ENCODE results near the gene TDP1.

Gene TDP1

GRCh38 chr14:89955745-89956660 is at the start of gene TDP1:
TDP1 (plus strand) TSS chr14:89955927; CDS start chr14:89963115, 7,188 bp downstream.
- Histone ChIP-seq H3K27me3 (ENCODE audit: control insufficient read depth, insufficient read depth, low read length) (no peaks in the 10 kb centered on the region), H3K9me3 (ENCODE audit: control insufficient read depth, insufficient read depth, low read length) (no peaks in the 10 kb centered on the region), H3K36me3 (ENCODE audit: control insufficient read depth, insufficient read depth, low read length) (no peaks in the 10 kb centered on the region; the same call in 1 of the 2 replicates), H3K4me3 (ENCODE audit: low read length) (peak within 1 kb of the TSS; percentile 87), H3K27ac (ENCODE audit: low read length) (no peak within 1 kb of the TSS), H3K4me1 (ENCODE audit: control insufficient read depth, insufficient read depth, low read length) (no peaks in the 10 kb centered on the region)
- WGBS (ENCODE audit: insufficient coverage, insufficient read length), result no CpG with 5 or more reads among the region's 84 CpGs
- DNase-seq (ENCODE audit: low read depth, low spot score), result peak; percentile 87

GRCh38 chr14:89906000-89906399 is 49.7 kb upstream of the TDP1 start:
- H3K4me1 ChIP-seq (ENCODE audit: control insufficient read depth, insufficient read depth, low read length), result peaks cover 3% of the 10 kb centered on the region
- DNase-seq (ENCODE audit: low read depth, low spot score), result no peak
- no peaks in the 10 kb centered on the region for H3K36me3 ChIP-seq (ENCODE audit: control insufficient read depth, insufficient read depth, low read length)
- no peak overlapping the region for H3K4me3 ChIP-seq (ENCODE audit: low read length)
- no peak overlapping the region for H3K27ac ChIP-seq (ENCODE audit: low read length)
- no peaks in the 10 kb centered on the region for H3K9me3 ChIP-seq (ENCODE audit: control insufficient read depth, insufficient read depth, low read length)
- no peaks in the 10 kb centered on the region for H3K27me3 ChIP-seq (ENCODE audit: control insufficient read depth, insufficient read depth, low read length)

DNA sequence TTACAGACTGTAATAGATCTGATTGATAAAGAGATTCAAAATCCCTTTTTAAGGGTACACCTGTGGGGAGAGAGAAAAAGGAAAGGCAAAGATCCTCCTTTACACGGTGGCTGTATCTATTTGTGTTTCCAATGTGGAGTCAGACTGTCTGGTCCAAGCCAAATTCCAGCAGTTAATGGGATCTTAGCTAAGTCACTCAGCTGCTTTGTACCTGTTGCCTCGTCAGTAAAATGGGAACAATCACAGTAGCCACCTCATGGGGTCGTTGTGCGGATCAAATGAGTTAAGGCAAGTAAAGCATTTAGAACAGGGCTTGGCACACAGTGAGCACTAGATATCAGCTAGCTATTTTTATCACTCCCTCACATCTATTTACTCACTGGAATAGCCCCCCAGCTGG is 48.1 kb upstream of the TDP1 start:
- Histone ChIP-seq H3K27me3 (ENCODE audit: control insufficient read depth, insufficient read depth, low read length) (no peaks in the 10 kb centered on the region), H3K4me3 (ENCODE audit: low read length) (no peak overlapping the region), H3K9me3 (ENCODE audit: control insufficient read depth, insufficient read depth, low read length) (no peaks in the 10 kb centered on the region), H3K36me3 (ENCODE audit: control insufficient read depth, insufficient read depth, low read length) (no peaks in the 10 kb centered on the region), H3K4me1 (ENCODE audit: control insufficient read depth, insufficient read depth, low read length) (peaks cover 5% of the 10 kb centered on the region), H3K27ac (ENCODE audit: low read length) (no peak overlapping the region)
- DNase-seq (ENCODE audit: low read depth, low spot score), result no peak
- whole genome bisulfite sequencing (ENCODE audit: insufficient coverage, insufficient read length), result no CpG with 5 or more reads among the region's 4 CpGs

GRCh38 chr14:89908712-89909450 is 46.8 kb upstream of the TDP1 start:
- no CpG with 5 or more reads among the region's 9 CpGs for WGBS (ENCODE audit: insufficient coverage, insufficient read length)
- no peak overlapping the region for H3K27ac ChIP-seq (ENCODE audit: low read length)

GRCh38 chr14:89909586-89909985 is 46.1 kb upstream of the TDP1 start:
- no peaks in the 10 kb centered on the region for H3K9me3 ChIP-seq (ENCODE audit: control insufficient read depth, insufficient read depth, low read length)
- no peak for DNase-seq (ENCODE audit: low read depth, low spot score)
- peaks cover 5% of the 10 kb centered on the region for H3K4me1 ChIP-seq (ENCODE audit: control insufficient read depth, insufficient read depth, low read length)
- WGBS (ENCODE audit: insufficient coverage, insufficient read length), result no CpG with 5 or more reads among the region's 9 CpGs
- H3K4me3 ChIP-seq (ENCODE audit: low read length), result no peak overlapping the region
- H3K27me3 ChIP-seq (ENCODE audit: control insufficient read depth, insufficient read depth, low read length), result no peaks in the 10 kb centered on the region
- H3K27ac ChIP-seq (ENCODE audit: low read length), result no peak overlapping the region
- no peaks in the 10 kb centered on the region for H3K36me3 ChIP-seq (ENCODE audit: control insufficient read depth, insufficient read depth, low read length)

More at GRCh38 chr14:89908712-89909450, 46.8 kb upstream of the TDP1 start:
- Histone ChIP-seq H3K4me3 (ENCODE audit: low read length) (no peak overlapping the region), H3K9me3 (ENCODE audit: control insufficient read depth, insufficient read depth, low read length) (no peaks in the 10 kb centered on the region), H3K27me3 (ENCODE audit: control insufficient read depth, insufficient read depth, low read length) (no peaks in the 10 kb centered on the region), H3K4me1 (ENCODE audit: control insufficient read depth, insufficient read depth, low read length) (peaks cover 5% of the 10 kb centered on the region), H3K36me3 (ENCODE audit: control insufficient read depth, insufficient read depth, low read length) (no peaks in the 10 kb centered on the region)
- no peak for DNase-seq (ENCODE audit: low read depth, low spot score)

- peaks cover 5% of the 10 kb centered on the region for H3K4me1 ChIP-seq (ENCODE audit: control insufficient read depth, insufficient read depth, low read length)
- no peaks in the 10 kb centered on the region for H3K27me3 ChIP-seq (ENCODE audit: control insufficient read depth, insufficient read depth, low read length)
- no peak for DNase-seq (ENCODE audit: low read depth, low spot score)
- H3K27ac ChIP-seq (ENCODE audit: low read length), result no peak overlapping the region
- H3K36me3 ChIP-seq (ENCODE audit: control insufficient read depth, insufficient read depth, low read length), result no peaks in the 10 kb centered on the region
- no peaks in the 10 kb centered on the region for H3K9me3 ChIP-seq (ENCODE audit: control insufficient read depth, insufficient read depth, low read length)
- H3K4me3 ChIP-seq (ENCODE audit: low read length), result no peak overlapping the region
- 100% methylated on average over 2 of the region's 5 CpGs for WGBS (ENCODE audit: insufficient coverage, insufficient read length)
These were observed 45.1 kb upstream of the TDP1 start for GRCh38 chr14:89910691-89911009.

- no peak overlapping the region for H3K4me3 ChIP-seq (ENCODE audit: low read length)
- H3K27me3 ChIP-seq (ENCODE audit: control insufficient read depth, insufficient read depth, low read length), result no peaks in the 10 kb centered on the region
- WGBS (ENCODE audit: insufficient coverage, insufficient read length), result no CpG with 5 or more reads among the region's 11 CpGs
- peaks cover 5% of the 10 kb centered on the region for H3K4me1 ChIP-seq (ENCODE audit: control insufficient read depth, insufficient read depth, low read length)
- no peaks in the 10 kb centered on the region for H3K9me3 ChIP-seq (ENCODE audit: control insufficient read depth, insufficient read depth, low read length)
- no peaks in the 10 kb centered on the region for H3K36me3 ChIP-seq (ENCODE audit: control insufficient read depth, insufficient read depth, low read length)
- DNase-seq (ENCODE audit: low read depth, low spot score), result no peak
- H3K27ac ChIP-seq (ENCODE audit: low read length), result no peak overlapping the region
These were observed 44.5 kb upstream of the TDP1 start for GRCh38 chr14:89911010-89911919.

GRCh38 chr14:89912221-89912620 is 43.5 kb upstream of the TDP1 start:
- no peak for DNase-seq (ENCODE audit: low read depth, low spot score)
- no peak overlapping the region for H3K27ac ChIP-seq (ENCODE audit: low read length)
- no CpG with 5 or more reads among the region's 2 CpGs for WGBS (ENCODE audit: insufficient coverage, insufficient read length)
- H3K36me3 ChIP-seq (ENCODE audit: control insufficient read depth, insufficient read depth, low read length), result no peaks in the 10 kb centered on the region
- H3K9me3 ChIP-seq (ENCODE audit: control insufficient read depth, insufficient read depth, low read length), result no peaks in the 10 kb centered on the region
- peaks cover 5% of the 10 kb centered on the region for H3K4me1 ChIP-seq (ENCODE audit: control insufficient read depth, insufficient read depth, low read length)
- no peak overlapping the region for H3K4me3 ChIP-seq (ENCODE audit: low read length)
- H3K27me3 ChIP-seq (ENCODE audit: control insufficient read depth, insufficient read depth, low read length), result no peaks in the 10 kb centered on the region

- no peak overlapping the region for H3K4me3 ChIP-seq (ENCODE audit: low read length)
- no peaks in the 10 kb centered on the region for H3K9me3 ChIP-seq (ENCODE audit: control insufficient read depth, insufficient read depth, low read length)
- H3K4me1 ChIP-seq (ENCODE audit: control insufficient read depth, insufficient read depth, low read length), result peaks cover 5% of the 10 kb centered on the region
- 100% methylated on average over 2 of the region's 9 CpGs for WGBS (ENCODE audit: insufficient coverage, insufficient read length)
- DNase-seq (ENCODE audit: low read depth, low spot score), result no peak
- H3K27ac ChIP-seq (ENCODE audit: low read length), result no peak overlapping the region
- no peaks in the 10 kb centered on the region for H3K27me3 ChIP-seq (ENCODE audit: control insufficient read depth, insufficient read depth, low read length)
- H3K36me3 ChIP-seq (ENCODE audit: control insufficient read depth, insufficient read depth, low read length), result no peaks in the 10 kb centered on the region
These were observed 43.0 kb upstream of the TDP1 start for GRCh38 chr14:89912667-89913211.
